HG03159 (cell line): Measurements from ENCODE around the gene HMGCR.

ENCODE experiments used
- ATAC-seq: cut with Tn5 transposase; IDR thresholded peaks from one replicate; pipeline ENCODE4 v1.9.1; 2021; ENCODE audit warnings: mild to moderate bottlenecking, moderate library complexity; ENCODE audit not compliant: unreplicated experiment

The HMGCR gene

DNA sequence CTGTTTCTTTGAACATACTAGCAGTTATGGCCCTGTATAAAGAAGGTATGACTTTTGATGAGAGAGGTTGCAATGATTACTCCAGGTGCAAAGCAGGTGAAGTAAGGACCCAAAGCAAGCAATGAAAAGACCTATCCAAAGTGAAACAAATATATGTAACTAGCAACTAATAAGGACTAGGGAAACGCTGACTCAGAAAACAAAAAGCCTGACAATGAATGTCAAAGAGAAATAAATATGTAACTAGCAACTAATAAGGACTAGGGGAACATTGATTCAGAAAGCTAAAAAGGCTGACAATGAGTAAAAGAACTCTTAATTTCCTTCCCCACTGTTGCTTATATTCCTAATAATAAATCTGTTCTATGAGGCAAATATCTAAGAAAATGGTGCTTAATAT is 43.1 kb downstream of the HMGCR start:
- no peak for ATAC-seq

DNA sequence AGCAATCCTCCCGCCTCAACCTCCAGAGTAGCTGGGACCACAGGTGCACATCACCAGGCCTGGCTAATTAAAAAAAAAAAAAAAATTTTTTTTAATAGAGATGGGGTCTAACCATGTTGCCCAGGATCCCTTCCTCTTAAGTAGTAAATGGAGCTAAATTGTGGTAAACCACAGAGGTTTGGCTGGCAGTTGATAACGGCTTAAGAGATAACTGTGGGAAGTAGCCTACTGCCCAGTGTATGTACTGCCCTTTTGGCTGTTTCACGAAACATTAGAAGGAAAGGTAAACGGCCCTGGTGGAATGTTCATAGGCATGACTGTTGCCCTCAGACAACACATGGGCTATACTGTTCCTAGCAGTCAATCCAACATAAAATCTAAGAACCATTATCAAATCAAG is 44.4 kb downstream of the HMGCR start:
- ATAC-seq = no peak

DNA sequence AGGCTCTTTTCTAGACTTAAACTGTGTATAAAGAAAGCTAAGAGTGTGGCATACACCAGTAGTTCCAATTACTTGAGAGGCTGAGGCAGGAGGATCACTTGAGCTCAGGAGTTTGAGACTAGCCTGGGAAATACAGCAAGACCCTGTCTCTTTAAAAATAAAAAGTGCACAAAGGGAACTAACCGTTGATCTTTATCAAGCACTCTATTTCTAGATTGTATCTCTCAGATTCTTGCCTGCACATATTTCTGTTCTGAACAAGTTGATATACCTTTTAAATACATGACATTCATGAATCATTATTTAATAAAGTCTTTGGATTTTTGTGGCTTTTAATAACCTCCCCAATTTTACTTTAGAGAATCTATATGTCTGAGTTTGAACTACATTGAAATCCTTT is 47.2 kb downstream of the HMGCR start:
- ATAC-seq = no peak

DNA sequence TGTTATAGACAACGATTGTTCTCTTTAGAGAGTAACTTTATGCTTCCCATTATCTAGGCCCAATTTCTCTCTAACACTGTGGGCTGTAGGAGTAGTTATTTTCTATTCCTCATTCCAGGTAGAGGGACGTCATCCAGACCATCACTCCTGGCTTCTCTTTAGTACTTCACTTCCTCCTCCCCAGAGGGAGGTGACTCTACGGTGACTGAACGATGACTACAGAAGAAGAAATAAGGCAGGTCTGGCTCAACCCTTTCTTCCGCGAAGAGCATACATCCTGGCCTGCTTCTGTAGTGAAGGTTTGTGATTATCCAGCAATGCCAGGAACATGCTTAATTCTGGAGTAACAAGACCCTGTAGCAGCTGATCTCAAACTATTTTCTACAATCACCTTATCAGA is 50.8 kb downstream of the HMGCR start:
- ATAC-seq = no peak

DNA sequence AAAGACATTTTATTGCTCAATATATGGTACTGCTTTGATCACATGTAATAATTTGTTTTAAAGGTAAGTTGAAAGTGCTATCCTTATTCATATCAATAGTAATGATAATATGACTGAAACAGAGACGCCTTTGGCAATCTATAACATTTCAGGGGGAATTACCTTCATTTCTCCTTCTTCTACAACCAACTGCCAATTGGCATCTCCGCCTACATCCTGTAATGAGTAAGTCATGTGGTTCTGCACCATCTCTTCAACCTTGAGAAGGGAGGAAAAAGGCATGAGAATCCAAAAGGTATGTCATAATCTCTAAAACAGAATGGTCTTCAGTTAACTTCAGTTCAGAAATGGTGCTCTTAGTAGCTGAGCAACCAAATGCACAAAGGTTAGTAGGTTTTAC is 52.4 kb downstream of the HMGCR start:
- no peak for ATAC-seq

DNA sequence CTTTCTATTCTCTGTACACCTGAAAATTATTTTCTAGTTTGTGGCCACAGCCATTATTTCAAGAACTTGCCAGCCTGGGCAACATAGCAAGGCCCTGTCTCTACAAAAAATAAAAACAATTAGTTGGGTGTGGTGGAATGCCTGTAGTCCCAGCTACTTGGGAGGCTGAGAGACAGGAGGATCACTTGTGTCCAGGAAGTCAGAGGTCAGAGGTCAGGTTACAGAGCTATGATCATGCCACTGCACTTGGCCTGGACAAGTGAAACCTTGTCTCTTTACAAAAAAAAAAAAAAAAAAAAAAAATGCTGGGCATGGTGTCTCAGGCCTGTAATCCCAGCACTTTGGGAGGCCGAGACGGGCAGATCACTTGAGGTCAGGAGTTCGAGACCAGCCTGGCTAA is 58.3 kb downstream of the HMGCR start:
- no peak for ATAC-seq

DNA sequence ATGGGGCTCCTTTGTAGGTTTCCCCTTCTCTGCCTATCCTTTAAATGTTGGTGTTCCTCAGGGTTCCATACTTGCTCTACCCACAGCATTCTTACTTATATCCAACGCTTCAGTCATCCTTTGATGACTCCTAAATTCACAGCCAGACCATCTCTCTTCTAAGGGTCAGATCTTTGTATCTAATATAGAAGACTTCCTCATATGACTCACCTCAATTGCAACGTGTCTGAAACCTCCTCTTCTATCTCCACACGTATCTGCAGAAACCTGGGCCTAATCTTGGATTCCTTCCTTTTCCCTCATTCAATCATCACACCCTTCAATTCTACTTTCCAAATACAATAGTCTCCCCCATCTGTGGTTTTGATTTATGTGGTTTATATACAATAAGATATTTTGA is 68.3 kb downstream of the HMGCR start:
- no peak for ATAC-seq
